ENCODE measurements around the gene ZNF544.

- no peak for TF ChIP-seq CTCF (IDR thresholded peaks at IDR 0.05)
- TF ChIP-seq POLR2A (IDR thresholded peaks at IDR 0.05): no peak
Measured at GRCh38 chr19:58243351-58243750, 14.6 kb downstream of the ZNF544 start.

All from right lobe of liver (tissue), 4 donors.